Measurements from ENCODE around the gene ME3. TPM values are rescaled to one million over a fixed set of nuclear protein-coding genes. Genes with fewer than 3 reads are reported as not detected.

ME3 gene
- total RNA-seq, 1 experiment from 2014 or later = 1.8 TPM

GRCh38 chr11:86713552-86713951, 41.1 kb upstream of the ME3 start (continued):
- TF ChIP-seq ZNF263 (CRISPR knock-in tag; IDR thresholded peaks at IDR 0.05; ENCODE audit: low read depth) (no peak), GTF2I (CRISPR knock-in tag; conservative IDR thresholded peaks at IDR 0.05) (no peak), HMGA2 (CRISPR knock-in tag; IDR thresholded peaks at IDR 0.05) (no peak), NFE2L1 (CRISPR knock-in tag; IDR thresholded peaks at IDR 0.05) (no peak), ETV6 (CRISPR knock-in tag; IDR thresholded peaks at IDR 0.05) (no peak), NR1H2 (CRISPR knock-in tag; IDR thresholded peaks at IDR 0.05) (no peak)
- TF ChIP-seq, protein P1, sequence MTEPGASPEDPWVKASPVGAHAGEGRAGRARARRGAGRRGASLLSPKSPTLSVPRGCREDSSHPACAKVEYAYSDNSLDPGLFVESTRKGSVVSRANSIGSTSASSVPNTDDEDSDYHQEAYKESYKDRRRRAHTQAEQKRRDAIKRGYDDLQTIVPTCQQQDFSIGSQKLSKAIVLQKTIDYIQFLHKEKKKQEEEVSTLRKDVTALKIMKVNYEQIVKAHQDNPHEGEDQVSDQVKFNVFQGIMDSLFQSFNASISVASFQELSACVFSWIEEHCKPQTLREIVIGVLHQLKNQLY (CRISPR knock-in tag; IDR thresholded peaks at IDR 0.05) = no peak
- TF ChIP-seq, protein P2, sequence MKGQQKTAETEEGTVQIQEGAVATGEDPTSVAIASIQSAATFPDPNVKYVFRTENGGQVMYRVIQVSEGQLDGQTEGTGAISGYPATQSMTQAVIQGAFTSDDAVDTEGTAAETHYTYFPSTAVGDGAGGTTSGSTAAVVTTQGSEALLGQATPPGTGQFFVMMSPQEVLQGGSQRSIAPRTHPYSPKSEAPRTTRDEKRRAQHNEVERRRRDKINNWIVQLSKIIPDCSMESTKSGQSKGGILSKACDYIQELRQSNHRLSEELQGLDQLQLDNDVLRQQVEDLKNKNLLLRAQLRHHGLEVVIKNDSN (CRISPR knock-in tag; IDR thresholded peaks at IDR 0.05) = no peak
- TF ChIP-seq, protein P3, sequence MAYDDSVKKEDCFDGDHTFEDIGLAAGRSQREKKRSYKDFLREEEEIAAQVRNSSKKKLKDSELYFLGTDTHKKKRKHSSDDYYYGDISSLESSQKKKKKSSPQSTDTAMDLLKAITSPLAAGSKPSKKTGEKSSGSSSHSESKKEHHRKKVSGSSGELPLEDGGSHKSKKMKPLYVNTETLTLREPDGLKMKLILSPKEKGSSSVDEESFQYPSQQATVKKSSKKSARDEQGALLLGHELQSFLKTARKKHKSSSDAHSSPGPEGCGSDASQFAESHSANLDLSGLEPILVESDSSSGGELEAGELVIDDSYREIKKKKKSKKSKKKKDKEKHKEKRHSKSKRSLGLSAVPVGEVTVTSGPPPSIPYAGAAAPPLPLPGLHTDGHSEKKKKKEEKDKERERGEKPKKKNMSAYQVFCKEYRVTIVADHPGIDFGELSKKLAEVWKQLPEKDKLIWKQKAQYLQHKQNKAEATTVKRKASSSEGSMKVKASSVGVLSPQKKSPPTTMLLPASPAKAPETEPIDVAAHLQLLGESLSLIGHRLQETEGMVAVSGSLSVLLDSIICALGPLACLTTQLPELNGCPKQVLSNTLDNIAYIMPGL (CRISPR knock-in tag; IDR thresholded peaks at IDR 0.05) = no peak
- TF ChIP-seq, protein P4, sequence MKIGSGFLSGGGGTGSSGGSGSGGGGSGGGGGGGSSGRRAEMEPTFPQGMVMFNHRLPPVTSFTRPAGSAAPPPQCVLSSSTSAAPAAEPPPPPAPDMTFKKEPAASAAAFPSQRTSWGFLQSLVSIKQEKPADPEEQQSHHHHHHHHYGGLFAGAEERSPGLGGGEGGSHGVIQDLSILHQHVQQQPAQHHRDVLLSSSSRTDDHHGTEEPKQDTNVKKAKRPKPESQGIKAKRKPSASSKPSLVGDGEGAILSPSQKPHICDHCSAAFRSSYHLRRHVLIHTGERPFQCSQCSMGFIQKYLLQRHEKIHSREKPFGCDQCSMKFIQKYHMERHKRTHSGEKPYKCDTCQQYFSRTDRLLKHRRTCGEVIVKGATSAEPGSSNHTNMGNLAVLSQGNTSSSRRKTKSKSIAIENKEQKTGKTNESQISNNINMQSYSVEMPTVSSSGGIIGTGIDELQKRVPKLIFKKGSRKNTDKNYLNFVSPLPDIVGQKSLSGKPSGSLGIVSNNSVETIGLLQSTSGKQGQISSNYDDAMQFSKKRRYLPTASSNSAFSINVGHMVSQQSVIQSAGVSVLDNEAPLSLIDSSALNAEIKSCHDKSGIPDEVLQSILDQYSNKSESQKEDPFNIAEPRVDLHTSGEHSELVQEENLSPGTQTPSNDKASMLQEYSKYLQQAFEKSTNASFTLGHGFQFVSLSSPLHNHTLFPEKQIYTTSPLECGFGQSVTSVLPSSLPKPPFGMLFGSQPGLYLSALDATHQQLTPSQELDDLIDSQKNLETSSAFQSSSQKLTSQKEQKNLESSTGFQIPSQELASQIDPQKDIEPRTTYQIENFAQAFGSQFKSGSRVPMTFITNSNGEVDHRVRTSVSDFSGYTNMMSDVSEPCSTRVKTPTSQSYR (CRISPR knock-in tag; IDR thresholded peaks at IDR 0.05) = no peak

DNA sequence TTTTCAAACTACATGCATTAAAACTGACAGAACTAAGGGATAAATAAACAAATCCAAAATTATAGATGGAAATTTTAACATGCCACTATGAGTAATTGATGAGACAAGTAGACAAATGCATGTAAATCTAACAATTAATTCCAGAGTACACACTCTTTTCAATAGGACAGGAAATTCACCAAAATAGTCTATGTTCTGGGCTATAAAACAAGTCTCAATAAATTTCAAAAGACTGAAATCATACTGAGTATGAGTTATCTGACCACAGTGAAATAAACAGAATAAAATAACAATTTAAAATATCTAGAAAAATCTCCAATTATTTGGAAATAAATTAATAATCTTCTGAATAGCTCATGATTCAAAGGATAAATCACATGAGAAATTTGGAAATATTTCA, 38.5 kb upstream of the ME3 start:
- ChIA-PET CTCF (no interaction called here), POLR2A (no interaction called here)
- Mint-ChIP-seq H3K9me3 (peaks cover 13% of the 10 kb centered on the region), H3K36me3 (peaks cover 6% of the 10 kb centered on the region; the same call in 1 of the 2 replicates), H3K27ac (no peak overlapping the region), H3K4me3 (no peak overlapping the region), H3K27me3 (ENCODE audit: low read depth) (no peaks in the 10 kb centered on the region), H3K4me1 (no peaks in the 10 kb centered on the region)
- TF ChIP-seq NFYB (CRISPR knock-in tag; conservative IDR thresholded peaks at IDR 0.05; ENCODE audit: low read depth) (no peak), ZNF317 (CRISPR knock-in tag; IDR thresholded peaks at IDR 0.05; ENCODE audit: borderline replicate concordance, low read depth) (no peak), ARID4B (CRISPR knock-in tag; IDR thresholded peaks at IDR 0.05; ENCODE audit: borderline replicate concordance) (no peak)
- ATAC-seq (no peak), DNase-seq (ENCODE audit: low spot score) (no peak)

GRCh38 chr11:86708669-86709068, 36.3 kb upstream of the ME3 start:
- H3K27me3 Mint-ChIP-seq (ENCODE audit: low read depth) = no peaks in the 10 kb centered on the region
- no peak overlapping the region for H3K27ac Mint-ChIP-seq
- DNase-seq (ENCODE audit: low spot score) = no peak
- peaks cover 13% of the 10 kb centered on the region for H3K9me3 Mint-ChIP-seq
- peaks cover 6% of the 10 kb centered on the region; the same call in 1 of the 2 replicates for H3K36me3 Mint-ChIP-seq
- no peak for ATAC-seq
- no peak overlapping the region for H3K4me3 Mint-ChIP-seq
- no peaks in the 10 kb centered on the region for H3K4me1 Mint-ChIP-seq
- CTCF ChIA-PET = interaction anchor here (0.7 kb wide), 1 partner anchor 100 kb away, joined by 3 read pairs; no protein-coding TSS in a partner anchor
- POLR2A ChIA-PET = no interaction called here
- TF ChIP-seq MAX (CRISPR knock-in tag; IDR thresholded peaks at IDR 0.05) (no peak), IRF1 (CRISPR knock-in tag; IDR thresholded peaks at IDR 0.05) (no peak), TEAD4 (CRISPR knock-in tag; IDR thresholded peaks at IDR 0.05) (no peak), ZNF396 (CRISPR knock-in tag; IDR thresholded peaks at IDR 0.05; ENCODE audit: borderline replicate concordance) (no peak), PREB (CRISPR knock-in tag; IDR thresholded peaks at IDR 0.05; ENCODE audit: borderline replicate concordance) (no peak), ZSCAN18 (CRISPR knock-in tag; IDR thresholded peaks at IDR 0.05) (no peak), EMX1 (CRISPR knock-in tag; IDR thresholded peaks at IDR 0.05) (no peak)
